Measurements from ENCODE around the gene DIP2A.

- TF ChIP-seq, protein P1, sequence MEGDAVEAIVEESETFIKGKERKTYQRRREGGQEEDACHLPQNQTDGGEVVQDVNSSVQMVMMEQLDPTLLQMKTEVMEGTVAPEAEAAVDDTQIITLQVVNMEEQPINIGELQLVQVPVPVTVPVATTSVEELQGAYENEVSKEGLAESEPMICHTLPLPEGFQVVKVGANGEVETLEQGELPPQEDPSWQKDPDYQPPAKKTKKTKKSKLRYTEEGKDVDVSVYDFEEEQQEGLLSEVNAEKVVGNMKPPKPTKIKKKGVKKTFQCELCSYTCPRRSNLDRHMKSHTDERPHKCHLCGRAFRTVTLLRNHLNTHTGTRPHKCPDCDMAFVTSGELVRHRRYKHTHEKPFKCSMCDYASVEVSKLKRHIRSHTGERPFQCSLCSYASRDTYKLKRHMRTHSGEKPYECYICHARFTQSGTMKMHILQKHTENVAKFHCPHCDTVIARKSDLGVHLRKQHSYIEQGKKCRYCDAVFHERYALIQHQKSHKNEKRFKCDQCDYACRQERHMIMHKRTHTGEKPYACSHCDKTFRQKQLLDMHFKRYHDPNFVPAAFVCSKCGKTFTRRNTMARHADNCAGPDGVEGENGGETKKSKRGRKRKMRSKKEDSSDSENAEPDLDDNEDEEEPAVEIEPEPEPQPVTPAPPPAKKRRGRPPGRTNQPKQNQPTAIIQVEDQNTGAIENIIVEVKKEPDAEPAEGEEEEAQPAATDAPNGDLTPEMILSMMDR (IDR thresholded peaks at IDR 0.05), result no peak
- TF ChIP-seq POLR2A (IDR thresholded peaks at IDR 0.05) (no peak), EP300 (IDR thresholded peaks at IDR 0.05) (no peak), POLR2AphosphoS5 (IDR thresholded peaks at IDR 0.05) (no peak)
Measured at GRCh38 chr21:46564391-46564790, 105.7 kb downstream of the DIP2A start.

Data from gastroesophageal sphincter (tissue), 3 donors.